Measurements from ENCODE around the gene LBH.
A peak's percentile ranks its signal among the peaks of the same experiment; 100 is the strongest.
"Not testable (repeated sequence)": the region's sequence is repeated elsewhere in the genome, so short reads cannot be mapped to it uniquely, and the experiment has no call there.

LBH gene

GRCh38 chr2:30259071-30259470 lies 27.7 kb downstream of the LBH start:
- DNase-seq (ENCODE audit: low spot score): no peak

DNA sequence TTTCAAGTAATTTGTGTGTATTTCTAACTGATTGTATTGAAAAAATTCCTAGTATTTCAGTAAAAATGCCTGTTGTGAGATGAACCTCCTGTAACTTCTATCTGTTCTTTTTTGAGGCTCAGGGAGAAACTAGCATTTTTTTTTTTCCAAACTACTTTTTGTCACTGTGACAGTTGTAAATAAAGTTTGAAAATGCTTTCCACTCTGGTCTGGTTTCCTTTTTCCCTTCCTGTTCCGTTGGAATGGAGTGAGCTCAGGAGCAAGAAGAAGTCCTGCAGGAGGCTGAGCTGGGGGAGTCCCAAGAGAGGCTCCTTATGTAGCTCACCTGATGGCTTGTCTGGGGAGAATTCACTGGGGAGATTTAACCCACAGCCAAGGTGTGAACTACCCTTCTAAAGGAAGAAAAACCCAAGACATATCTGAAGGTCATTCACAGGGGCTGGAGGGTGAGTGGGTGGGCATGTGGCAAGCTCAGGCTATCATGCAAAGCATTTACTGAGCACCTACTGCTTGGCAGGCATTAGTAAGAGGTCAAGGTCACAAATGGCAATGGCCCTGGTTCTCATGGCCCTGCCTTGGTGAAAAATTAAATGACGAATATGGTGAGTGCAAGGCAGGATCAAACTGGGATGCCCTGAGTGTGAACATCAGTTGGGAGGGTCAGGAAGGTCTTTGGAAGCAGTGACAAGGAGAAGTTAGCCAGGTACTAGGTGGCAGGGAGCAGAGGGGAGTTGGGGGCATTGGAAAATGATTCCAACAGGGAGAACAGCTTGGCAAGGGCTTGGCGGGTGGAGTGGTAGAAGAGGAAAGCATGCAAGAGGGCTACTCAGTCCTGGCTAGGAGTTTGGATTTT lies 28.7 kb downstream of the LBH start:
- no peak for DNase-seq (ENCODE audit: low spot score)

GRCh38 chr2:30260941-30261340 lies 29.6 kb downstream of the LBH start:
- no peak for DNase-seq (ENCODE audit: low spot score)

DNA sequence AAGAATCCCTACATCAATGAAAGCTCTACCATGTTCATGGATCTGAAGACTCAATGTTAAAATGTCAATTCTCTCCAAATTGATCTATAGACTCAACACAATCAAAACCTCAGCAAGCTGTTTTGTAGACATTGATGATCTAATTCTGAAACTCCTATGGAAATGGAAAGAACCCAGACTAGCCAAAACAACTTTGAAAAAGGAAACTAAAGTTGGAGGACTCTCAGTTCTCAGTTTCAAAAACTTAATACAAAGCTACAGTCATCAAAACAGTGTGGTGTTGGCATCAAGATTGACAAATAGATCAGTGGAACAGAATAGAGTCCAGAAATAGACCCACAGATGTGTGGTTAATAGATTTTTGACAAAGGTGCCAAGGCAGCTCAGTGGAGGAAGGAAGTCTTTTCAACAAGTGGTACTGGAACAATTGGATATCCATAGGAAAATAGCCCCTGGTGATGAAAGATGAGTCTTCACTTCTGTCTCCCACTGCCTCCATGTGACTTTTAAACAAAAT lies 30.4 kb downstream of the LBH start:
- no peak for DNase-seq (ENCODE audit: low spot score)

GRCh38 chr2:30262716-30263309 lies 31.5 kb downstream of the LBH start:
- no peak for DNase-seq (ENCODE audit: low spot score)

DNA sequence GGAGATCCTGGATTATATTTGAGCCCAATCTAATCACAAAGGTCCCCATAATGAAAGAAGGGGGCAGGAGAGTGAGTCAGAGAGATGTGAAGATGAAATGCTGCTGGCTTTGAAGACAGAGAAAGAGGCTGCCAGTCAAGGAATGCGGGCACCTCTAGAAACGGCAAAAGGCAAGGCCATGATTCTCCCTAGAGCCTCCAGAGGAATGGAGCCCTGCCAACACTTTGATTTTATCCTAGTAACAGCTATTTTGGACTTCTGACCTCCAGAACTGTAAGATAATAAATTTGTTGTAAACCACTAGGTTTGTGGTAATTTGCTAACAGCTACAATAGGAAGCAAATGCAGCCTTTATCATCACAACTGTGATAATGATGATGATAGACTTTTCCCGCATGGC lies 32.9 kb downstream of the LBH start:
- DNase-seq (ENCODE audit: low spot score): no peak

DNA sequence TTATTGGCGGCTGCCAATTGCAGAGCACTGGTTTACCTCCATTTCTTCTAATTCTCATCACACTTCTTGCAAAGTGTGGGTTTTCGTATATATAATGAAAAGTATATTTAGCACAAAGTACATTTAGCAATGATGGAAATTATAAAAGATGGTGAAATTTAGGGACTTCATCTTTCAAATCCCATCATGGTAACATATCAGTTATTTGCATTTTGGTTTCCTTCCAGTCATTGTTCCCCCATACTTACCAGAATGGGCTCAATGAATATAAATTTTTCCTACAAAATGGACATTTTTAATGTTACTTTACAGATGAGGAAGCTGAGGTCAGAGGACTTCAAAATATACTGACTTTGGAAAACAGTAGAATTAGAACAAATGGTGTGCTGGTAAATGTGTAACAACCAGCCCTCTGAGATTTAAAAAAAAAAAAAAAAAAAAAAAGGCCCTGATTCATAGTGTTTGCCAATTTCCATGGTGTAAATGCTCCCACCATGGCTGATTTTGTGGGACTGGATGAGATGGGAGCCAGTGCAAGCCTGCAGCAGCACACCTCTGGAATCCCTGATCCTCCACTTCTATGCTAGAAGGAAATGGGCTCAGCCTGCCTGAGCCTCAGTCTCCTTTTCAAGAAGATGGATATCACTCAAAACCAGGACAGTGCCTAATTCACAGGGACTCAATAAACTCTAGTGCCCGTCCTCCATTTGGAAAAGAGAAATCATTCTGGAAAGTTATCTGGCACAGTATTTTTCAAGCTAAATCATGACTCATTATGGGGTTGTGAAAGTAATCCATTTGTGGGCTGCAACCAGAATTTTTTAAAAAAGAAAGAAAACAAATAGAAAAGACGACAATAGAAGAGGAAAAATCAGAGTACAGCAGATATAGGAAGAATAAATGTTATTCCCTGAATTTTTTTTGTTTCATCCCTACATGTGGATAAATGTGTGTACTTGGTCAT lies 34.0 kb downstream of the LBH start:
- peak; percentile 49 for DNase-seq (ENCODE audit: low spot score)

DNA sequence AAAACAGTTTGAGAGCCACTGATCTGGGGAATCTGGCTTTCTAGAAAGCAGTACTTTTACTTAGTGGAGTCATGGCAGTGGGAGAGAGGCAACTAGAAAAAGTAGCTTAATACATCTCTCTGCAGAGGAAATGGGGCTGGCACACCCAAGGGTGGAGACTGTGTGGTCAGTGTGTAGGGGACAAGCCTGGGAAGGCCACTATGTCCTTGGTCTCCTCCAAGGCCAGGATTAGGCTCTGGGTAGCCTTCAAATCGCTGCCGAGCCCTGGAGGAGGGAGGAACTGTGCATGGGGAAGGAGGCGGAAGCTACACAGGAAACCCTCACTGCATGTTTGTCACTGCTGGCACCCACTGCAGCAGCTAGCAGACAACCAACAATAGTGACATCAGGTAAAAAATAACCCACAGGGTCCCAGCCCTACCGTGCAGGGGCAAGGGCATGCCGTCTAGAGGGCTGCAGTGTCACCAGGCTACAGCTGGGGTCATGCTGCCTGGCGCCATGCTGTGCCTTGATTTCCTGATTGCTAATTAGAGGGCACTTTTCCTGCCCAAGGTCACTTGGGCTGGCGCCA lies 34.8 kb downstream of the LBH start:
- no peak for DNase-seq (ENCODE audit: low spot score)

- no peak for DNase-seq (ENCODE audit: low spot score)
These were observed 35.4 kb downstream of the LBH start for GRCh38 chr2:30266705-30267104.

DNA sequence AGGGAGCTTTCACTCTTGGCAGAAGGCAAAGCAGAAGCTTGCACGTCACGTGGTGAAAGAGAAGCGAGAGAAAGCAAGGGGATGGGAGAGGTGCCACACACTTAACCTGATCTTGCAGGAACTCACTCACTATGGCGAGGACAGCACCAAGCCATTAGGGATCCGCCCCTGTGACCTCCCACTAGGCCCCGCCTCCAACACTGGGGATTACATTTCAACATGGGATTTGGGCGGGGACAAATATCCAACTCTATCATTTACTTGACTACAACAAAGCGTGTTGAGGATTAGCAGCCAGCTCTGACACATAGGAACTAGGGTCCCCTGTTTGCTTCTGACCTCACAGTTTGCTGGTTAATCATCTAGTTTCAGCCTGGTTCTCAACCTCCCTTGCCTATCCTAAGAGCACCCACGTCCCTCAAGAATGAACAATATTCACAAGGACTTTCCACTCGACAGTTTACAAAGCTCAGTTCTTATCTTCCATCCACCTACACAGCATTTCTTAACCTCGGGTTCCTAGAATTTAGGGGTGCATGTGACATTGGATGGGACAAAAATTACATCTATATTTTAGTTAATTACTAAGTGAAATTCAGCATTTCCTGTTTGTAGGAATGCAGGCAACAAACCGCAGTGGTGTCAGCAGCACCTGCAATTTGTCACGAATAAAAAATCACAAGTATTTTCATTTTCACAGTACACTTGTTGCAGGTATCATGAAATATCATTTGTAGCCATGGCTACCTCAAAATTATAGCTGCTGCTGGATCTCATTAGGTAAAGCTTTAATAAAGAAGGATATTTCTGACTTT lies 36.0 kb downstream of the LBH start:
- no peak for DNase-seq (ENCODE audit: low spot score)

DNA sequence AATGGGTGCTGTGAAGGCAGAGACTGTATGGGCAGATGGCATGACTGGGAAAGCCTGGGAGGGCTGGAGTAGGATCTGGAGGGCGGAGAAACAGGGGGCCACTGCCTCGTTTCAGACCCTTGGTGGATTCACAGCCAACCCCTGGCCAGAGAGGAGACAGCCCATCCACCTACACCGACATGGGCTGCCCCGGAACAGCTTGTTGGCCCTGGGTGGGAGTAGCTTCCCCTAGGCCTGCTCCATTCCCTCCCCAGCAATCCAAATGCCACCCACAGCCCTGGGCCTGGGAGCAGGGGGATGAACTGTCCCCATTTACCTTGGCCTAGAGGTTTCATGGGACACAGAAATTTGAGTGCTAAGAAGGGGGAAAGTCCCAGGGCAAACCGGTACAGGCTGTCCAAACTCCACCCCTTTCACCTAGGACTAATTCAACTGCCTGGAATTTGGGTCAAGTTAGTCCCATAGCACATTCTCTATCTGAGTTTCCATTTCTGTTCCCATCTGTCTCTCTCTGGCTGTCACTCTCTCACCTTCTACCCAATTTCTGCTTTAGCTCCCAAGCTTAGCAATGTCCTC lies 37.0 kb downstream of the LBH start:
- DNase-seq (ENCODE audit: low spot score): no peak

GRCh38 chr2:30269114-30269770 lies 37.9 kb downstream of the LBH start:
- DNase-seq (ENCODE audit: low spot score): not testable (repeated sequence)

GRCh38 chr2:30269771-30270145 lies 38.4 kb downstream of the LBH start:
- no peak for DNase-seq (ENCODE audit: low spot score)

DNA sequence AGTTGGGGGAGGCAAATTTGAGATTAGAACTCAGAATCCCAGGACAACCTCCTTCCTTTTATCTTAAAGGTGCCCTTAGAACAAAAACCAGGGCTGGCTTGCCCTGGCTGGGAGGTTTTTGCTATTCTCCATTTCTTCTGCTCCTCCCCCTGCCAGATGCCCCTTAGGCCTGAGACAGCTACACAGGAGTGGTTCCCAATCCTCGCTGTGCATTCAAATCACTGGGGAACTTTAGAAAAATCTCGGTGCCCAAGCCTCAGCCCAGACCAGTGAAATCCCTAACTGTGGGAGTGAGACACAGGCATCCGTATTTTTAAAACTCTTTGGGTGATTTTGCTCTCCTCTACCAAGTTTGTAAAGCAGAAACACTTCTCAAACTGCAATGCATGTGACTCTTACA lies 38.8 kb downstream of the LBH start:
- DNase-seq (ENCODE audit: low spot score): no peak

DNA sequence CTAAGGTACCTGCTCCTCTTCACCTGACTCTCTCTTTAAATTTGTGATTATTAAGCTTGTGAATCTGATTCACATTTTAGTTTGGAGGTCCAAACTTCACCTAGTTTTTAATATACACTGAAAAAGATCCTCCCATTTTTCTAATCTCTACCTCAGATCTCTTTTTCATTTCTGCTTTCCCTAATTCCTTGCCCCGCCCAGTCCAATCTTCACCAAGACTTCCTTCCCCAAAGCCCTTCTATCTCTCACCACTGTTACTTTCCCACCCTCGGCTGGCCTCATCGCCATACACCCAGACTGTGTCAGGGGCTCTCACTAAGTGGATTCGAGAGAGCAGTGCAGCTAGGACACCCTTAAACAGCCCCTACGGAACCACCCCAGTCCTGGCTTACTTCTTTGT lies 40.0 kb downstream of the LBH start:
- no peak for DNase-seq (ENCODE audit: low spot score)

- DNase-seq (ENCODE audit: low spot score): no peak
These were observed 41.0 kb downstream of the LBH start for GRCh38 chr2:30272286-30272685.

- peak; percentile 64 for DNase-seq (ENCODE audit: low spot score)
These were observed 41.6 kb downstream of the LBH start for GRCh38 chr2:30272761-30273573.

DNA sequence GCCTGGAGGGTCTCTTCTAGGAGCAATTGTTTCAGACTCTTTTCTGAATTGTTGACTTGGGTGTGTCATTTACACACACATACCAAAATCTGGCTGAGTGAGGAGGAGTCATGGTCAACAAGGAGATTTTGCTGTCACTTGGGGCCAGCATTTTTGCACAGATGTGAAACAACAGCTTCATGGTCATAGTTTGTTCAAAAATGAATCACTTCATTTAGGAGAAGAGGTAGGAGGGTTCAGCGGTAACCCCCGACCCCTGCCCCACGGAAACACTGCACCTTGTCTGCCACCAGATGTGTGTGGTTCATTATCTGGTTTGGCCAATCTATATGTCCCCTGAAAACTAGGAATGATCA lies 42.2 kb downstream of the LBH start:
- DNase-seq (ENCODE audit: low spot score): no peak

DNA sequence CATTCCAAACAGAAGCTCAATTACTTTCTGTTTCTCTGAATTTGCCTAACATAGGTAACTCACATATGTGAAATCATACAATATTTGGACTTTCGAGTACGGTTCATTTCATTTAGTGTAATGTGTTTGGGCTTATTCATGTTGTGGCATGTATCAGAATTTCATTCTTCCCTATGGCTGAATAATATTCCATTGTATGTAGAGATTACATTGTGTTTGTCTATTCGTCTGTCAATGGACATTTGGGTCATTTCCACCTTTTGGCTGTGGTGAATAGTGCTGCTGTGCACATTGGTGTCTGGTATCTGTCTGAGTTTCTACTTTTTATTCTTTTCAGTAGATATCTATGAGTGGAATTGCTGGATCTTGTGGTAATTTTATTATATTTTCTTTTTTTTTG lies 43.9 kb downstream of the LBH start:
- no peak for DNase-seq (ENCODE audit: low spot score)
